ENCODE results near the gene KCNK13. TPM values are rescaled to one million over a fixed set of nuclear protein-coding genes. Genes with fewer than 3 reads are reported as not detected.
"Not testable (repeated sequence)": the region's sequence is repeated elsewhere in the genome, so short reads cannot be mapped to it uniquely, and the experiment has no call there.

The KCNK13 gene
- total and polyA plus RNA-seq, 8 donors, result 0.08 to 0.97 (median 0.13) TPM; not detected in 2

- Histone ChIP-seq H3K36me3 (no peaks in the 10 kb centered on the region), H3K27me3 (no peaks in the 10 kb centered on the region), H3K4me3 (no peak overlapping the region), H3K4me1 (no peaks in the 10 kb centered on the region), H3K9me3 (no peaks in the 10 kb centered on the region), H3K27ac (no peak overlapping the region)
- DNase-seq, result no peak
- ATAC-seq, result no peak
- no peak for FAIRE-seq
- intact Hi-C loops (cut with DNase I), result no loop called here
- TF ChIP-seq, protein P1, sequence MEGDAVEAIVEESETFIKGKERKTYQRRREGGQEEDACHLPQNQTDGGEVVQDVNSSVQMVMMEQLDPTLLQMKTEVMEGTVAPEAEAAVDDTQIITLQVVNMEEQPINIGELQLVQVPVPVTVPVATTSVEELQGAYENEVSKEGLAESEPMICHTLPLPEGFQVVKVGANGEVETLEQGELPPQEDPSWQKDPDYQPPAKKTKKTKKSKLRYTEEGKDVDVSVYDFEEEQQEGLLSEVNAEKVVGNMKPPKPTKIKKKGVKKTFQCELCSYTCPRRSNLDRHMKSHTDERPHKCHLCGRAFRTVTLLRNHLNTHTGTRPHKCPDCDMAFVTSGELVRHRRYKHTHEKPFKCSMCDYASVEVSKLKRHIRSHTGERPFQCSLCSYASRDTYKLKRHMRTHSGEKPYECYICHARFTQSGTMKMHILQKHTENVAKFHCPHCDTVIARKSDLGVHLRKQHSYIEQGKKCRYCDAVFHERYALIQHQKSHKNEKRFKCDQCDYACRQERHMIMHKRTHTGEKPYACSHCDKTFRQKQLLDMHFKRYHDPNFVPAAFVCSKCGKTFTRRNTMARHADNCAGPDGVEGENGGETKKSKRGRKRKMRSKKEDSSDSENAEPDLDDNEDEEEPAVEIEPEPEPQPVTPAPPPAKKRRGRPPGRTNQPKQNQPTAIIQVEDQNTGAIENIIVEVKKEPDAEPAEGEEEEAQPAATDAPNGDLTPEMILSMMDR (IDR thresholded peaks at IDR 0.05), result no peak
These were observed 142.7 kb downstream of the KCNK13 start for GRCh38 chr14:90204516-90204915.

DNA sequence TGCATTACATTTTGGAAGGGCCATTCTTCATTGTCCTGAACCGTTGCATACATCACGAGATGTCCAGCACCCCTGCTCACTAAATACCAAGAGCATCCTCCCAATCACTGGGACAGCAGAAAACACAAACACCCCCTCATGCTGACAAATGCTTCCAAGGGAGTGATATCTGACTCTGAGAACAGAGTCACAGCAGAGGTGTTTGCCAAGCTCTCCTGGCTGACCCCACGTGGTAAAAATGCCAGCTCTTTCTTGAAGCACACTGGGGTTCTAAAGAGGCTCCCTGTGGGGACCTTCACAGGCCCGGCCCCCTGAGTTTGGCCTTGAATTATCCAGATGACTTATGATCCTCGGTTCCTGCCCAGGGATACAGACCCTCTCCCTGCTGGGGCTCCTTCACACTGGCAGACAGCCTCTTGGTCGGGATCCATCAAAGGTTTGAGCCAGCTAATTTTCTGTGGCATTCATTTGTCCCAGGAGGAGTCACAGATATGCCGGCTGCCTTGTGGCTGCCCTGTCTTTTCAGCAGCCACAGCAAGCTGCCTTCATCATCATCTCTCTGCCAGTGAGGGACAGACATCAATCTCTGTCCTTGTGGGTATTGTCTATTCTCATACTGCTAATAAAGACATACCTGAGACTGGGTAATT lies 151.4 kb downstream of the KCNK13 start:
- 65 to 75% methylated on average over 7 of the region's 7 CpGs for WGBS, 2 donors
- H3K36me3 ChIP-seq, result no peaks in the 10 kb centered on the region
- H3K27me3 ChIP-seq, result no peaks in the 10 kb centered on the region
- FAIRE-seq (no peak), ATAC-seq (no peak), DNase-seq (no peak)
- no peaks in the 10 kb centered on the region for H3K9me3 ChIP-seq
- H3K27ac ChIP-seq, result no peak overlapping the region
- intact Hi-C loops (cut with DNase I), result no loop called here
- TF ChIP-seq, protein P1 (IDR thresholded peaks at IDR 0.05), result no peak
- no peaks in the 10 kb centered on the region for H3K4me1 ChIP-seq
- no peak overlapping the region for H3K4me3 ChIP-seq

DNA sequence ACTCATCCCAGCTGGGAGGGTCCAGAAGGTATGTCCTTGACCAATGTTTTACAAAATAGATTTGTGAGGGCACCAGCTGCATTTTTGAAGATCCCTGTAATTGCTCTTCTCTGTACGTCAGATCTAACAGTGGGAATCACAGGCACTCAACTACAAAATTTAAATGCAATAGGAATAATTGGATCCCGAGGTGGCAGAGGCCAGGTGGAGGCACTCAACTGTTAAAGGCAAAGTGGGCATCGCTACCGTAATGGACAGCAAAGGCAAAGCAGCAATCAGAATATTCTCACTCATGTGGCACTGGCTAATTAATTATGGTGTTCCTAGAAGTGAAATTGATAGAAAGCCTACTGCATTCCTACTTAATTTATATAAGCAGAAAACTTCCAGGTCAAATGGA lies 166.7 kb downstream of the KCNK13 start:
- Histone ChIP-seq H3K4me3 (no peak overlapping the region), H3K4me1 (no peaks in the 10 kb centered on the region), H3K36me3 (no peaks in the 10 kb centered on the region), H3K27me3 (no peaks in the 10 kb centered on the region), H3K9me3 (no peaks in the 10 kb centered on the region), H3K27ac (no peak overlapping the region)
- intact Hi-C loops (cut with DNase I), result no loop called here
- no peak for FAIRE-seq
- DNase-seq, result no peak
- TF ChIP-seq, protein P1 (IDR thresholded peaks at IDR 0.05), result no peak
- WGBS, 2 donors, result 75 to 81% methylated on average over 4 of the region's 4 CpGs
- no peak for ATAC-seq

- not testable (repeated sequence) for H3K4me3 ChIP-seq, ATAC-seq, H3K9me3 ChIP-seq, FAIRE-seq, DNase-seq, H3K27ac ChIP-seq, H3K27me3 ChIP-seq, H3K36me3 ChIP-seq, H3K4me1 ChIP-seq
- WGBS, 2 donors, result 95 to 97% methylated on average over 1 of the region's 1 CpG
- intact Hi-C loops (cut with DNase I), result loop anchor here in 2 of 3 donors (10.0 kb wide), 1 partner anchor 255 kb away; no protein-coding TSS in a partner anchor
These were observed 168.1 kb downstream of the KCNK13 start for GRCh38 chr14:90229942-90230341.

Other genes starting within 250 kb of the KCNK13 start
- gene EFCAB11, start 107.3 kb upstream of the KCNK13 start, total RNA-seq, result 1 to 10 TPM; 1.7 to 5.8 (median 2.6) TPM
- 1 to 10 TPM; 1.3 to 3.8 TPM for gene EFCAB11, start 107.3 kb upstream of the KCNK13 start, polyA plus RNA-seq
- gene TDP1, start 106.1 kb upstream of the KCNK13 start, total RNA-seq, result 1 to 10 TPM; 4.9 to 9.5 (median 6.8) TPM
- gene TDP1, start 106.1 kb upstream of the KCNK13 start, polyA plus RNA-seq, result 1 to 10 TPM; 2.2 to 2.6 TPM
- gene PSMC1, start 194.6 kb downstream of the KCNK13 start, total RNA-seq, result 10 to 100 TPM; 24.4 to 42.3 (median 37.2) TPM
- gene PSMC1, start 194.6 kb downstream of the KCNK13 start, polyA plus RNA-seq, result 10 to 100 TPM; 35.1 to 71.4 TPM

Data from pancreas (tissue), 10 donors.